Hepatocyte (in vitro differentiated cells): ENCODE data around the gene OR1S1.

Source experiments
- EZH2phosphoT487 ChIP-seq: fragments of 200-600 bp; sonication (generic); IDR thresholded peaks from one replicate; pipeline ENCODE4 v1.6.1; 2018; ENCODE audit warnings: antibody characterized with exemption, mild to moderate bottlenecking, low read depth, moderate library complexity; ENCODE audit not compliant: unreplicated experiment, severe bottlenecking
- TF ChIP-seq, protein P1 (sequence below): fragments of 200-600 bp; sonication (generic); IDR thresholded peaks from 2 replicates; pipeline ENCODE4 v1.5.1; 2016; ENCODE audit warnings: antibody characterized with exemption, mild to moderate bottlenecking; ENCODE audit not compliant: poor library complexity

DNA sequence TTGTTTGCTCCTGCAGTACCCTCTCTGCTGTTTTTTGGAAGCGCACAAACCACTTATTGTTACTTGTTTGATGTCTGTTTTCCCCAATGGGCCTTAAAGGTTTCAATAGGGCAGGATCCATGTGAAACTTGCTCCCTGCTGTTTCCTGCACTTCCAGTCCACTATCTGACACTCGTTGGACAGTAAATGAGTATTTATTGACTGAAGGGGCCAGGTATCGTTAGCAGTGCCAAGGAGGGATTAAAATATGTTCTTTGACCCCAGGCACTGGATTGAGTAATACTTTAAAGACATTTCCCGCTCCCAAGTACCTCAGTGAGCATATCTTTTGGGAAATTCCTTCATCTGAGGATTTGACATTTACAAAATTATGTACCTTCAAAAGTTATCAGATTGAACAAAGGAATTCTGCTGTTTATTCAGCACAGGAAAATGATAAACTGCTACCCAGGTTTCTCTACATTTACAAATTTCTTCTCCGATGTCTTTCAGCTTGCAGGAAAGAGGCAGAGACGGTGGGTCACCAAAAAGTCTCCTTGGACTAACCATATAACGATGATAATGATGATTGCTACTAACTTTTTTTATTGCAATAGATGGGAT lies 46.9 kb upstream of the OR1S1 start:
- no peak for TF ChIP-seq EZH2phosphoT487
- TF ChIP-seq, protein P1, sequence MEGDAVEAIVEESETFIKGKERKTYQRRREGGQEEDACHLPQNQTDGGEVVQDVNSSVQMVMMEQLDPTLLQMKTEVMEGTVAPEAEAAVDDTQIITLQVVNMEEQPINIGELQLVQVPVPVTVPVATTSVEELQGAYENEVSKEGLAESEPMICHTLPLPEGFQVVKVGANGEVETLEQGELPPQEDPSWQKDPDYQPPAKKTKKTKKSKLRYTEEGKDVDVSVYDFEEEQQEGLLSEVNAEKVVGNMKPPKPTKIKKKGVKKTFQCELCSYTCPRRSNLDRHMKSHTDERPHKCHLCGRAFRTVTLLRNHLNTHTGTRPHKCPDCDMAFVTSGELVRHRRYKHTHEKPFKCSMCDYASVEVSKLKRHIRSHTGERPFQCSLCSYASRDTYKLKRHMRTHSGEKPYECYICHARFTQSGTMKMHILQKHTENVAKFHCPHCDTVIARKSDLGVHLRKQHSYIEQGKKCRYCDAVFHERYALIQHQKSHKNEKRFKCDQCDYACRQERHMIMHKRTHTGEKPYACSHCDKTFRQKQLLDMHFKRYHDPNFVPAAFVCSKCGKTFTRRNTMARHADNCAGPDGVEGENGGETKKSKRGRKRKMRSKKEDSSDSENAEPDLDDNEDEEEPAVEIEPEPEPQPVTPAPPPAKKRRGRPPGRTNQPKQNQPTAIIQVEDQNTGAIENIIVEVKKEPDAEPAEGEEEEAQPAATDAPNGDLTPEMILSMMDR = no peak
